ENCODE measurements around the gene ZNF668.
"Not testable (repeated sequence)": the region's sequence is repeated elsewhere in the genome, so short reads cannot be mapped to it uniquely, and the experiment has no call there.

ZNF668 gene

GRCh38 chr16:31100876-31101641, 27.0 kb upstream of the ZNF668 start:
- not testable (repeated sequence) for DNase-seq (ENCODE audit: low read depth)

GRCh38 chr16:31099860-31100638, 26.0 kb upstream of the ZNF668 start:
- DNase-seq (ENCODE audit: low read depth), result no peak

GRCh38 chr16:31094424-31095120, 20.5 kb upstream of the ZNF668 start, which contains the start of gene VKORC1:
Gene VKORC1 (minus strand): TSS chr16:31094797. CDS start chr16:31094729, 68 bp downstream.
- DNase-seq (ENCODE audit: low read depth), result peak; percentile 83

GRCh38 chr16:31094088-31094423, 20.0 kb upstream of the ZNF668 start:
- DNase-seq (ENCODE audit: low read depth), result no peak

GRCh38 chr16:31093132-31093703, 19.2 kb upstream of the ZNF668 start:
- DNase-seq (ENCODE audit: low read depth), result no peak

GRCh38 chr16:31092330-31092729, 18.3 kb upstream of the ZNF668 start:
- no peak for DNase-seq (ENCODE audit: low read depth)

GRCh38 chr16:31090540-31090939, 16.5 kb upstream of the ZNF668 start:
- no peak for DNase-seq (ENCODE audit: low read depth)

GRCh38 chr16:31089199-31089598, 15.2 kb upstream of the ZNF668 start:
- no peak for DNase-seq (ENCODE audit: low read depth)

- DNase-seq (ENCODE audit: low read depth), result no peak
These were observed 14.6 kb upstream of the ZNF668 start, which contains the start of gene PRSS53 for GRCh38 chr16:31088459-31089183. Gene PRSS53 (minus strand): TSS chr16:31088943. CDS start chr16:31088809, 134 bp downstream.

GRCh38 chr16:31087971-31088370, 13.9 kb upstream of the ZNF668 start:
- DNase-seq (ENCODE audit: low read depth), result no peak

GRCh38 chr16:31087481-31087880, 13.4 kb upstream of the ZNF668 start:
- no peak for DNase-seq (ENCODE audit: low read depth)

GRCh38 chr16:31086629-31086906, 12.5 kb upstream of the ZNF668 start:
- DNase-seq (ENCODE audit: low read depth), result no peak

- no peak for DNase-seq (ENCODE audit: low read depth)
These were observed 12.0 kb upstream of the ZNF668 start for GRCh38 chr16:31085873-31086628.

- no peak for DNase-seq (ENCODE audit: low read depth)
These were observed 11.4 kb upstream of the ZNF668 start for GRCh38 chr16:31085411-31085810.

- DNase-seq (ENCODE audit: low read depth), result no peak
These were observed 10.7 kb upstream of the ZNF668 start for GRCh38 chr16:31084584-31085302.

GRCh38 chr16:31083981-31084380, 9.9 kb upstream of the ZNF668 start:
- DNase-seq (ENCODE audit: low read depth), result no peak

GRCh38 chr16:31083556-31083955, 9.5 kb upstream of the ZNF668 start:
- no peak for DNase-seq (ENCODE audit: low read depth)

GRCh38 chr16:31083081-31083480, 9.0 kb upstream of the ZNF668 start:
- no peak for DNase-seq (ENCODE audit: low read depth)

GRCh38 chr16:31082368-31083045, 8.5 kb upstream of the ZNF668 start:
- DNase-seq (ENCODE audit: low read depth), result no peak
